ENCODE data around the gene CXCR1. TPM values are rescaled to one million over a fixed set of nuclear protein-coding genes. Genes with fewer than 3 reads are reported as not detected.

The CXCR1 gene
- total and polyA plus RNA-seq, 8 donors = 0.03 to 0.87 (median 0.53) TPM; not detected in 2

- 57 to 73% (median 70%) methylated on average over 6 of the region's 6 CpGs for WGBS, 5 donors
- H3K27me3 ChIP-seq = peaks cover 0 to 33% (median 4%) of the 10 kb centered on the region in 3 donors
- intact Hi-C loops (cut with DNase I; ENCODE audit: low total_unique reads) = no loop called here
- peak overlapping the region in 1 of 5 donors; percentile 61 for H3K27ac ChIP-seq
- no peaks in the 10 kb centered on the region for H3K9me3 ChIP-seq
- no peak for TF ChIP-seq EP300 (IDR thresholded peaks at IDR 0.05)
- no peak for TF ChIP-seq POLR2A (IDR thresholded peaks at IDR 0.05)
- TF ChIP-seq, protein P1, sequence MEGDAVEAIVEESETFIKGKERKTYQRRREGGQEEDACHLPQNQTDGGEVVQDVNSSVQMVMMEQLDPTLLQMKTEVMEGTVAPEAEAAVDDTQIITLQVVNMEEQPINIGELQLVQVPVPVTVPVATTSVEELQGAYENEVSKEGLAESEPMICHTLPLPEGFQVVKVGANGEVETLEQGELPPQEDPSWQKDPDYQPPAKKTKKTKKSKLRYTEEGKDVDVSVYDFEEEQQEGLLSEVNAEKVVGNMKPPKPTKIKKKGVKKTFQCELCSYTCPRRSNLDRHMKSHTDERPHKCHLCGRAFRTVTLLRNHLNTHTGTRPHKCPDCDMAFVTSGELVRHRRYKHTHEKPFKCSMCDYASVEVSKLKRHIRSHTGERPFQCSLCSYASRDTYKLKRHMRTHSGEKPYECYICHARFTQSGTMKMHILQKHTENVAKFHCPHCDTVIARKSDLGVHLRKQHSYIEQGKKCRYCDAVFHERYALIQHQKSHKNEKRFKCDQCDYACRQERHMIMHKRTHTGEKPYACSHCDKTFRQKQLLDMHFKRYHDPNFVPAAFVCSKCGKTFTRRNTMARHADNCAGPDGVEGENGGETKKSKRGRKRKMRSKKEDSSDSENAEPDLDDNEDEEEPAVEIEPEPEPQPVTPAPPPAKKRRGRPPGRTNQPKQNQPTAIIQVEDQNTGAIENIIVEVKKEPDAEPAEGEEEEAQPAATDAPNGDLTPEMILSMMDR (IDR thresholded peaks at IDR 0.05) = no peak
- TF ChIP-seq POLR2AphosphoS5 (IDR thresholded peaks at IDR 0.05) = no peak
- no peaks in the 10 kb centered on the region for H3K36me3 ChIP-seq
- no peak overlapping the region for H3K4me3 ChIP-seq
- DNase-seq = no peak
- H3K4me1 ChIP-seq = no peaks in the 10 kb centered on the region
These were observed 37.2 kb downstream of the CXCR1 start for GRCh38 chr2:218129458-218130135.

- H3K4me1 ChIP-seq = no peaks in the 10 kb centered on the region
- H3K4me3 ChIP-seq = peak overlapping the region in 1 of 4 donors; percentile 23
- intact Hi-C loops (cut with DNase I; ENCODE audit: low total_unique reads) = no loop called here
- peaks cover 0 to 37% (median 4%) of the 10 kb centered on the region in 3 donors for H3K27me3 ChIP-seq
- TF ChIP-seq, protein P1 (IDR thresholded peaks at IDR 0.05) = no peak
- TF ChIP-seq EP300 (IDR thresholded peaks at IDR 0.05) = no peak
- no peak for TF ChIP-seq POLR2A (IDR thresholded peaks at IDR 0.05)
- 52 to 65% (median 58%) methylated on average over 6 of the region's 6 CpGs for WGBS, 5 donors
- peak overlapping the region in 1 of 5 donors; percentile 61 for H3K27ac ChIP-seq
- no peaks in the 10 kb centered on the region for H3K9me3 ChIP-seq
- H3K36me3 ChIP-seq = no peaks in the 10 kb centered on the region
- no peak for DNase-seq
These were observed 37.8 kb downstream of the CXCR1 start for GRCh38 chr2:218128781-218129457.

- Histone ChIP-seq H3K36me3 (no peaks in the 10 kb centered on the region), H3K27me3 (peaks cover 0 to 37% (median 4%) of the 10 kb centered on the region in 3 donors), H3K4me3 (peak overlapping the region in 1 of 4 donors; percentile 23), H3K27ac (peak overlapping the region in 1 of 5 donors; percentile 50), H3K9me3 (peaks cover 0 to 2% (median under 1%) of the 10 kb centered on the region in 4 donors), H3K4me1 (no peaks in the 10 kb centered on the region)
- 77 to 88% (median 84%) methylated on average over 3 of the region's 3 CpGs for WGBS, 5 donors
- intact Hi-C loops (cut with DNase I; ENCODE audit: low total_unique reads) = no loop called here
- DNase-seq = no peak
- no peak for TF ChIP-seq POLR2AphosphoS5 (IDR thresholded peaks at IDR 0.05)
- TF ChIP-seq, protein P1 (IDR thresholded peaks at IDR 0.05) = no peak
- no peak for TF ChIP-seq EP300 (IDR thresholded peaks at IDR 0.05)
- TF ChIP-seq POLR2A (IDR thresholded peaks at IDR 0.05) = no peak
These were observed 38.8 kb downstream of the CXCR1 start for GRCh38 chr2:218127929-218128455.

GRCh38 chr2:218125626-218126080, 41.1 kb downstream of the CXCR1 start, which contains the start of gene CXCR2:
TSS of gene CXCR2 (plus strand) at chr2:218126028. CDS start at chr2:218134802, 8,774 bp downstream.
- H3K9me3 ChIP-seq = peaks cover 0 to 23% (median 19%) of the 10 kb centered on the region in 4 donors
- WGBS, 5 donors = 63 to 69% (median 65%) methylated on average over 8 of the region's 8 CpGs
- intact Hi-C loops (cut with DNase I; ENCODE audit: low total_unique reads) = no loop called here
- DNase-seq = no peak
- H3K36me3 ChIP-seq = no peaks in the 10 kb centered on the region
- peak within 1 kb of the TSS in 1 of 5 donors; percentile 46 for H3K27ac ChIP-seq
- TF ChIP-seq POLR2A (IDR thresholded peaks at IDR 0.05) (no peak), POLR2AphosphoS5 (IDR thresholded peaks at IDR 0.05) (no peak), EP300 (IDR thresholded peaks at IDR 0.05) (no peak)
- TF ChIP-seq, protein P1 (IDR thresholded peaks at IDR 0.05) = no peak
- no peaks in the 10 kb centered on the region for H3K4me1 ChIP-seq
- peaks cover 0 to 37% (median 4%) of the 10 kb centered on the region in 3 donors for H3K27me3 ChIP-seq
- peak within 1 kb of the TSS in 1 of 4 donors; percentile 32 for H3K4me3 ChIP-seq
